ENCODE data around the gene ARMC7.

The ARMC7 gene

GRCh38 chr17:75078284-75079022 is 31.3 kb upstream of the ARMC7 start:
- no peak for DNase-seq

DNA sequence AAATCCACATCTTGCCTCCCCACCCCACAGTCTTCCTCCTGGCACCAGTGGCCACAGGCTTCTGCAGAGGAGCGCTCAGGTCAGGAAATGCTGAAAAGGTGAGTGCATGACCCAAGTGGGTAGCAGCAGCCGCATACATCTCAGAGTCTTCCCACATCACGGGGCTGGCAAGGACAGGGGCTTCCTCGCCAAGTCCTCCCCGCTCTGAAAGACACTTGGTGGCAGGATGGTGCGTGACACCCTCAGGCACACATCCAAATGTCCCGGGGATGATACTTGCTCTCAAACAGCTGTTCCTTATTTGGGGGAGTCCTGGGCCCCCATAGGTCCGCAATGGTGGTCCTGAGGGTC is 30.8 kb upstream of the ARMC7 start:
- no peak for DNase-seq

- no peak for DNase-seq
Measured at GRCh38 chr17:75081611-75082540, 27.9 kb upstream of the ARMC7 start.

DNA sequence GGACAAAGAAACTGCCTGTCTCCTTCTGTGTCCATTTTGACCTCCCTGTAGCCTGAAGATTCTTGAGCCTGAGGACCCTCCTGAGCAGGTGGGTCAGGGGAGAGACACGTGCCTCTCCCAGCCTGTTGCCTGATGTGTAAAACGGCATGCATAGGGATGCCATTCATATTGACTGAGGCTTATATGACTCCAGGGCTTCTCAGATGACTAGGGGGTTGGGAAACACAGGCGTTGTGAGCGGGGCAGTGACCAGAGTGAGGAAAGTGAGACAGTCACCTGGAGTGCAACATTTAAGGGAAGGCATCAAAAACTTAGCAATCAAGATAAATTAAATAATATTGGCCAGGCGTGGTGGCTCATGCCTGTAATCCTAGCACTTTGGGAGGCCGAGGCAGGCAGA is 27.1 kb upstream of the ARMC7 start:
- DNase-seq, result no peak

DNA sequence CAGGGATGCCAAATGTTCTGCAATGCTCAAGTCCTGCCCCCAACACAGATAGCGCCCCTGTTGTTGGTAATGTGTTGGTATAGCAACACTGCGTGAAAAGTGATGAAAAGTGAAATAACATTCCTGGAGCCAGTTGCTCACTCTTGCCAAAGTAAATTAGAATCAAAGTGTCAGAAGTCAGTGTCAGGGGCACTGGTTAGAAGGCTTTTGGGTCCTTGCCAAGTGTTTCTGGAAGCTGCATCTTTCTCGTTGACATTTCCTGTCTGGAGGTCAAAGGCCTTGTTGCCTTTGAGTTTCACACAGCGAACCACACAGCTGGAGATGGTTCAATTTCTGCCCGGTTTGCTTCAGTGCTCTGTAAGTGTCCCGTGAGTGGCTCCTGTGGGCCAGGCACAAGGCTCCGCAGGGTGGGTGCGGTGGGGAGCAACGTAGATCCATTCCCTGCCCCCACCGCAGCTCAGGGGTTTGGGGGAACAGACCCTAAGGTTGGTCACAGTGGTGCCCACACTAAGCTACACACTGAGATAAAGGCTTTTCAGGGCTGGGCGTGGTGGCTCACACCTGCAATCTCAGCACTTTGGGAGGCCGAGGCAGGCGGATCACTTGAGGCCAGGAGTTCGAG is 25.6 kb upstream of the ARMC7 start:
- DNase-seq, result no peak

- DNase-seq, result no peak
Measured at GRCh38 chr17:75086496-75087181, 23.1 kb upstream of the ARMC7 start.

- no peak for DNase-seq
Measured at GRCh38 chr17:75087182-75087557, 22.6 kb upstream of the ARMC7 start.

DNA sequence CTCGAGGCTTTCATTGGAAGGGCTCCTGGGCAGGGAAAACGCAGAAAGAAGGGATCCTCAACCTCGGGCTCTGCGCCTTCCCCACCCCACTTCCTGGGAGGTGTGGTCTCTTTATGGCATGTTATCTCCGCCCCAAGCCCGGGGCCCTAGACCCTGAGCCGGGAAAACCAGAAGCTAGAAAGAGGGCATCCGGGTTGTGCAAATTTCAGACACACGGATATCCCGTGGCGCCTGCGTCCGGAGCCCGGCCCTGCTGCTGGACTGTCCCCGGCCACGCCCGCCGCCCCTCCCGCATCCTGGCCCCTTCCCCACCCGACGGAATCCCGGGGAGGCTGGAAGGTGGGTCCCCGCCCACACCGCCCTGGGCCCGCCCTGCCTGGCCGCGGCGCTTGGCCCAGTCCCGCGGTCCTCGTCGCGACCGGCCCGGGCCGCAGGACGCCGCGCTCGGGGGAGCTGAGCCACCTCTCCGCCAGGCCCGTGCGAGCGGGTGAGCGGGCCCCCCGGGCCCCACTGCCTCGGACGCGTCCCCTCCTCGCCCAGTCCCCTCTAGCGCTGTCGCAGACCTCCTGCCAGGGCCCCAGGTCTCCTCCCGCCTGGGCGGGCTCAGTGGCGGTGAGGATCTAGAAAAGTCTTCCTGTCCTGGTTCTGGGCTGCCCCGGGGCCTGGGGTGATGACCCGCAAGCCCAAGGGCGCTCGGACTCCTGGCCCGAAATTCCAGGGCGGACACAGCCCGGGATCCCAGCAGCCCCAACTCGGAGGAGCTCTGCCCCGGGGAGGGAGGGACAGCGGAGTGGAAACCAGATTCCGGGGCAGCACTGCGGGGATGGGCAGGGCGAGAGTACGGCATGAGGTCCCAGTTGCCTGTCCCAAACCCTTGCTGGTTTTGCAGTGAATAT is 22.0 kb upstream of the ARMC7 start, which contains the start of gene SLC16A5:
TSS of gene SLC16A5 (plus strand) at position 397 of the 896 bp plus-strand sequence. CDS start 5,683 bp downstream, outside the sequence.
- DNase-seq, result peak; percentile 71

DNA sequence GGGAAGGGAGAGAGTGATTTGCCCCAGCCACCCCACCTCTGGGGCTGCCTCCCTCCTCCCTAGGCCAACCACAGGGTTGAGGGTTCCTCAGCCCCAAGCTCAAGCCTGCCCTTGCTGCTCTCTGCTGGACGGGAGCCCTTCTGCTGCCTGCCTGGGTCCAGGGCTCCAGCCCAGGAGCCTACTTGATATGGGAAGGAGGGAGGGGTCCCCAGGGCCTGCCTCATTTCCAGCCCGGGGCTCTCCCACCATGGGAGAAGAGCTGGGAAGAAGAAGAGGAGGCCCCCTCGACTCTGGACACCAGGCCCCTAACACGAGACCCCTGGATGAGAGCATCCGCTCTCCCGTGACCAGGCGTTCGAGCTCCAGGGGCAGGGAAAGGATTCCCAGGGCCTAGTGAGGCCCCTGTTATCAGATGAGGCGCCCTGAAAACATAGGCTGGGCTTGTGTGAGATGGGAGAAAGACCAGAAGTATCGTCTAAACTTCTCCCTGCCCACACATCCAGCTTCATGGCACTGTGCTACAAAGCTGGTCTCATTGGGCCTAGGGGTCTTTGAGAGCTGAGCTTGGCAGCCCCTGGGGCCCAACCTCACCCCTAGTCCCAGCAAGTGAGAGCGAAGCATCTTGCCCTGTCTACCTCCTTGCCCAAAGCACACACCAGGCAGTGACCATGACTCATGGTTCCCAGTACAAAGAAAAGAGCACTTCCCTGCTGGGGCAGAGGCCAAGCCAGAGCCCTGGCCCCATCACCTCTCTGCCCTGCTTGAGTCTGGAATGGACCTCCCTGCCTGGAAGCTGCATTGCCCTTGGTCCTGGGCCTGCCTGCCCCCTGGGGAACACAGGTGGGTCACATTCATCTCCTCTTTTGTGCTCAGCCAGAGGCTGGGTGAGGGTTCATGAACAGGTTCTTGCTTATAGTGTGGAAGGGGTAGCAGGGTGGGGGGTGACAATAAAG is 21.0 kb upstream of the ARMC7 start:
- DNase-seq, result no peak

DNA sequence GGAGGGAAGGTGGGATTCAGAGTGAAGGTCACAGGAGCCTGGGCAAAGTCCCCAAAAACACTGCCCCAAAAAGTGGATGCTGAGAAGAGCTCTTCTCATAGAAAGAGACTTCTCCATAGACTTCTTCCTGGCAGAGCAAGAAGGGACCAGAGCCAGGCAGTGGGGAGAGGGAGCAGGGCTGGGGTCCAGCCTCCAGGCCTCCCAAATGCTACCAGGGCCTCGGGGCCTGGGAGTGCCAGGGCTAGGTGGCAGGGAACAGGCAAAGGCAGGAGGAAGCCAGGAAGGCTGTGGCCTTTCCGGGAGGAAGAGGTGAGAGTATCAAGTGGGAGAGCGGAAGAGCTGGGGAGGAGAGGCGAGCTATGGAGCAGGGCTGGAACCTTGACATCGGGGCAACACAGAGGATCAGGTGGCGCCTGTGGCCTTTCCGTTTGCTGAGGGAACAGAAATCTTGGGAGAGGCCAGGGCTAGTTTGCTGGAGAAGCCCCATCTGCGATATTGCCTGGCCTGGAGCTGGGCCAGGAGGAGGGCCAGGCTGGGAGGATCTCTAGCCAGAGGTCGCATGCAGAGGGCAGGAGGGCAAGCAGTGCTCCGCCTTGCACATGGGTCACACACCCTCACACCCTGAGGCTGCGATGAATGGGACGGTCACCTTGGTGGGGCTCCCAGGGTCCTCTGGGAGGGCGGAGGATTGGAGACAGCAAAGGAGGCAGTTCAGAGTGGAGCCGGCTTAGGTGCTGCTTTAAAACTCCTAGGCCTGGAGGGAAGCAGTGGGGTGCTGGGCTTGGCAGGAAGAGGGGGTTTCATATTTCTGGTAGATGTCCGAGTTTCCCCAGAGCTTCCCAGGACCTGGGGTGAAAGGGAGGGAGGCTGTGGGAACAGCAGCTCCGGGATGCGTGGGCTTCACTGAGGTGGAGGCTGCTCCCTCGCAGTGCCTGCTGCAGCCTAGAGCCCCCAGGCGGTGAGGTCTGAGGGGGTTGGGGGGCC is 18.6 kb upstream of the ARMC7 start:
- no peak for DNase-seq

DNA sequence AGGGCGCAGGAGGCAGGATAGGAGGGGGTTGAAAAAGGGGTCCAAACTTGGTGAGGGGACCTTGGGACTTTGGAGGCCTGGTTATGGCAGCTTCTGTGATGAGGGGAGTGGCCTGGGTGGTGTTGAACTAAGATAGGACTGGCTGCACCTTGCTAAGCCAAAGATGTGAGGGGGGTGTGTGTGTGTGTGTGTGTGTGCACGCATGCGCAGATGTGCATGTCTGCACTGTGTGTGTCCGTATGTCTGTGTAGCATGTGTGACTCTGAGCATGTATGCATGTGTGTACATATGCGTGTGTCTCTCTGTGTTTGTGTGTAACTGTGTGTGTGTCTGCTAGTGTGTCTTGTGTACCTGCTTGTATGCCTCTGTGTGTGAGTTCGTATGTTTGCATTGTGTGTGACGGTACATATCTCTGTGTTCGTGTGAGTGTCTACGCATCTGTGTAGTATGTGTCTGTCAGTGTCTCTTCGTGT is 17.9 kb upstream of the ARMC7 start:
- no peak for DNase-seq

DNA sequence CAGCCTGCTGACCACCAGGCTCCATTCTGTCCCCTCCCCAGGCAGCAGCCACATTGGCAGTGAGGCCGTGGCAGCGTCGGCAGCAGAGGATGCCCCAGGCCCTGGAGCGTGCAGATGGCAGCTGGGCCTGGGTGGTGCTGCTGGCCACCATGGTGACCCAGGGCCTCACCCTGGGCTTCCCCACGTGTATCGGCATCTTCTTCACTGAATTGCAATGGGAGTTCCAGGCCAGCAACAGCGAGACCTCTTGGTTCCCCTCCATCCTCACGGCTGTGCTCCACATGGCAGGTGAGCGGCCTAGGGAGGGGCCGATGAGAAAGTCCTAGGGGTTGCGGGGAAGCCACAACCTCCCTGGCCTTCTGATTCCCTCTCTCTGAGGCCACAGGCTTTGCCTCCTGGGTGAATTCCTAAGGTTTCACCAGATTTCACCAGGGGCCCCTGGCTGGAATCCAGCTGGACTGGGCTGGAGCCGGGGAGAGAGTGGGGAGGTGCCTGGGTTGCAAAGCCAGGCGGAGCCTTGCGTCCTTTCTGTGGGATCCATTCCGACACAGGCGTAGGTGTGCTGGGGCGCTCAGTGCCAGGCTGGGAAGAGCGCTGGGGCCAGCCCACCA is 16.1 kb upstream of the ARMC7 start:
- no peak for DNase-seq

- DNase-seq, result no peak
Measured at GRCh38 chr17:75094871-75095399, 14.8 kb upstream of the ARMC7 start.

GRCh38 chr17:75096082-75096625 is 13.6 kb upstream of the ARMC7 start:
- DNase-seq, result no peak

GRCh38 chr17:75097865-75098264 is 11.9 kb upstream of the ARMC7 start:
- DNase-seq, result no peak

GRCh38 chr17:75098861-75099260 is 10.9 kb upstream of the ARMC7 start:
- no peak for DNase-seq

DNA sequence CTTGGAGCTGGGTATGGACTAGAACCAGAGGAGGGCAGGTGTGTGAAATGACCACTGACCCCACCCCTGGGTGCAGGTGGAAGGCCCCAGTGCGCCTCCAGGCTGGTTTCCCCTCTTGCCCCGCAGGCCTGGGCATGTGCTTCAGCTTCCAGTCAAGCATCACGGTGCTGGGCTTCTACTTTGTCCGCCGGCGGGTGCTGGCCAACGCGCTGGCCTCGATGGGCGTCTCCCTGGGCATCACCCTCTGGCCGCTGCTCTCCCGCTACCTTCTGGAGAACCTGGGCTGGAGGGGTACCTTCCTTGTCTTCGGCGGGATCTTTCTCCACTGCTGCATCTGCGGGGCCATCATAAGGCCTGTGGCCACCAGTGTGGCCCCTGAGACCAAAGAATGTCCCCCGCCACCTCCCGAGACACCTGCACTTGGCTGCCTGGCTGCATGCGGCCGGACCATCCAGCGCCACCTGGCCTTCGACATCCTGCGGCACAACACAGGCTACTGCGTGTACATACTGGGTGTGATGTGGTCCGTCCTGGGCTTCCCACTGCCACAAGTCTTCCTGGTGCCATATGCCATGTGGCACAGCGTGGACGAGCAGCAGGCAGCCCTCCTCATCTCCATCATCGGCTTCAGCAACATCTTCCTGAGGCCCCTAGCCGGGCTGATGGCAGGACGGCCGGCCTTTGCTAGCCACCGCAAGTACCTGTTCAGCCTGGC is 9.7 kb upstream of the ARMC7 start:
- no peak for DNase-seq

DNA sequence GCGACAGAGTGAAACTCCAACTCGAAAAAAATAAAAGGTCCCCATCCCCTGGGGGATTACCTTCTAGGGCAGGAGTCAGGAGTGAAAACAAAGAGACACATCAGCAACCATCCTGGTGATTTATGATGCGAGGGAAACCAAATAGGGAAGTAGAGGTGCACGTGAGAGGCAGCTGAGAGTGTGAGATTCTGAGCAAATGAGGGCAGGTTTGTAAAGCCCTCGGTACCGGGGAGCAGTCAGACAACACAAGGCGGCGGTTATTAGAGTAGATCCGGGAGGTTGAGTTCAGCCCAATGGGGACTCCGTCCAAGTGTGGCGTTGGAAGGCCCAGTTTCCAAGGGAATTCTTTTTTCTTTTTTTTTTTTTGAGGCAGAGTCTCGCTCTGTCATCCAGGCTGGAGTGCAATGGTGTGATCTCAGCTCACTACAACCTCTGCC is 7.4 kb upstream of the ARMC7 start:
- no peak for DNase-seq
